NCI-H1105 (cell line): ENCODE data around the gene PCDHGA7.
"Not testable (repeated sequence)": the region's sequence is repeated elsewhere in the genome, so short reads cannot be mapped to it uniquely, and the experiment has no call there.

Experiments used
- DNase-seq: peaks from one replicate; lab custom pipeline; 2025; lab: John Stamatoyannopoulos, UW

PCDHGA7 gene

DNA sequence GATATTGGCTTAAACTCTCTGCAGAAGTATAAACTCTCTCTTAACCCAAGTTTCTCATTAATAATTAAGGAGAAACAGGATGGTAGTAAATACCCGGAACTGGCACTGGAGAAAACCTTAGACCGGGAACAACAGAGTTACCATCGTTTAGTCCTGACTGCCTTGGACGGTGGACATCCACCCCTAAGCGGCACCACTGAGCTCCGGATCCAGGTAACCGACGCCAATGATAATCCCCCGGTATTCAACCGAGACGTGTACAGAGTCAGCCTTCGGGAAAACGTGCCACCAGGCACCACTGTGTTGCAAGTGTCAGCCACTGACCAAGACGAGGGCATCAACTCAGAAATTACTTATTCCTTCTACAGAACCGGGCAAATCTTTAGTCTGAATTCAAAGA, 16.1 kb downstream of the PCDHGA7 start:
- no peak for DNase-seq

- DNase-seq = no peak
Measured at GRCh38 chr5:141399555-141400258, 17.2 kb downstream of the PCDHGA7 start.

DNA sequence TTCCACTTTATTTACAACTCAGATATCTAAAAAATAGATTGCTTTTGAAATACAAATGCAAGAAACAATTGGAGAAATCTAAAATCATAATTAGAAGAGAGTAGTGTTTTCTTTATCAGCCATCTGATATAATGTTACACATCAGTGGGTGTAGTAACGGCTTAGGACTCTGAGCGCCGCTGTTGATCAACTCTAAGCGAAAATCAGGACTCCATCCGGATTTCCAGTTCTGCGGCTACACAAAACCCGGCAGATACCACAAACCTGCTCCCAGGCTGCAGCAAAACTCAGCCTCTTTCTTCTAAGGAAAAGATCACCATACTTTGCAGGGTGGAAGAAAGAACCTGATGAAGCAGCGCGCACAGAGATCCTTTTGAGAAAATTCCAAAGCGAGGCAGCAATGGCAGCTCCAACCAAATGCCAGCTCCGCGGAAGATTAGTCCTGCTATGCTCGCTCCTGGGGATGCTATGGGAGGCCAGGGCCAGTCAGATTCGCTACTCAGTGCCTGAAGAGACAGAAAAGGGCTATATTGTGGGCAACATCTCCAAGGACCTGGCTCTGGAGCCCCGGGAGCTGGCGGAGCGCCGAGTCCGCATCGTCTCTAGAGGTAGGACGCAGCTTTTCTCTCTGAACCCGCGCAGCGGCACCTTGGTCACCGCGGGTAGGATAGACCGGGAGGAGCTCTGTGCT, 20.2 kb downstream of the PCDHGA7 start, which contains the start of gene PCDHGA9:
Gene PCDHGA9 (plus strand): TSS at position 226 of the 691 bp plus-strand sequence. CDS start 175 bp downstream, at position 401.
- DNase-seq = no peak

GRCh38 chr5:141403387-141403786, 20.8 kb downstream of the PCDHGA7 start:
- DNase-seq = no peak

GRCh38 chr5:141407790-141408505, 25.4 kb downstream of the PCDHGA7 start, which contains the start of gene PCDHGB6:
Gene PCDHGB6 (plus strand): TSS chr5:141408021. CDS start chr5:141408203, 182 bp downstream.
- not testable (repeated sequence) for DNase-seq

DNA sequence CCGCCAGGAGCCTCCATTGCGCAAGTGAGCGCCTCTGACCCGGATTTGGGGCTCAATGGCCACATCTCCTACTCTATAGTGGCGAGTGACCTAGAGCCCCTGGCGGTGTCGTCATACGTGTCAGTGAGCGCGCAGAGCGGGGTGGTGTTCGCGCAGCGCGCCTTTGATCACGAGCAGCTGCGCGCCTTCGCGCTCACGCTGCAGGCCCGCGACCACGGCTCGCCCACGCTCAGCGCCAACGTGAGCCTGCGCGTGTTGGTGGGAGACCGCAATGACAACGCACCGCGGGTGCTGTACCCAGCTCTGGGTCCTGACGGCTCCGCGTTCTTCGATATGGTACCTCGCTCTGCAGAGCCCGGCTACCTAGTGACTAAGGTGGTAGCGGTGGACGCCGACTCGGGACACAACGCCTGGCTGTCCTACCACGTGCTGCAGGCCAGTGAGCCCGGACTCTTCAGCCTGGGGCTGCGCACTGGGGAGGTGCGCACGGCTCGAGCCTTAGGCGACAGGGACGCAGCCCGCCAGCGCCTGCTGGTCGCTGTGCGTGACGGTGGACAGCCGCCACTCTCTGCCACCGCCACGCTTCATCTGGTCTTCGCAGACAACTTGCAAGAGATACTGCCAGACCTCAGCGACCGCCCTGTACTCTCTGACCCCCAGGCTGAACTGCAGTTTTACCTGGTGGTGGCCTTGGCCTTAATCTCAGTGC, 27.2 kb downstream of the PCDHGA7 start:
- no peak for DNase-seq

DNA sequence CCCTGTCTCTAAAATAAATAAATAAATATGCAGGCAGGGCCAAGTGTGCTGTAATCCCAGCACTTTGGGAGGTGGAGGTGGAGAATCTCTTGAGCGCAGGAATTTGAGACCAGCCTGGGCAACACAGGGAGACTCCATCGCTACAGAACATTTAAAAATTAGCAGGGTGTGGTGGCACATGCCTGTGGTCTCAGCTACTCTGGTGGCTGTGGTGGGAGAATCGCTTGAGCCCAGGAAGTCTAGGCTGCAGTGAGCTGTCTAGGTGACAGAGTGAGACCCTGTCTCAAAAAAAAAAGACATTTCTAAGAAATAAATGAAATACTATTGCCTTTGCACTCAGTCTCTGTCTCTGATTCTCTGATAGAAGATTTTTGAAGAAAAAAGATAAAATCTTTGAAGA, 29.0 kb downstream of the PCDHGA7 start:
- no peak for DNase-seq

DNA sequence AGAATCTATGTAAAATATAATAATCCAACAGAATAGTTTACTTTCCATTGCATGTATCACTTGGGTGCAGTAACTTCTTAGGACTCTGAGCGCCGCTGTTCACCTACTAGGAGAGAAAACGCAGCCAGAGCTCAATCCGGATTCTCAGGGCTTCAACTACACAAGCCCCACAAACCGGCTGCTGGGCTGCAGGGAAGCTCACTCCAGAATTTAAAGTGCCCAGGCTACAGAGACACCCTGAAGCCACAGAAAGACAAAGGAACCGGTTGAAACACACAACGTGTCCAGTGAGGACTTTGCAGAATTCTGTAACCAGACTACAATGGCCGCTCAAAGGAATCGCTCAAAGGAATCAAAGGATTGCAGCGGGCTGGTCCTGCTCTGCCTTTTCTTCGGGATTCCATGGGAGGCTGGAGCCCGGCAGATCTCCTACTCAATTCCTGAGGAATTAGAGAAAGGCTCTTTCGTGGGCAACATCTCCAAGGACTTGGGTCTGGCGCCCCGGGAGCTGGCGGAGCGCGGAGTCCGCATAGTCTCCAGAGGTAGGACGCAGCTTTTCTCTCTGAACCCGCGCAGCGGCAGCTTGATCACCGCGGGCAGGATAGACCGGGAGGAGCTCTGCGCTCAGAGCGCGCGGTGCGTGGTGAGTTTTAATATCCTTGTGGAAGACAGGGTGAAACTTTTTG, 30.5 kb downstream of the PCDHGA7 start, which contains the start of gene PCDHGA10:
Gene PCDHGA10 (plus strand): TSS at position 134 of the 686 bp plus-strand sequence. CDS start 189 bp downstream, at position 323.
- no peak for DNase-seq

DNA sequence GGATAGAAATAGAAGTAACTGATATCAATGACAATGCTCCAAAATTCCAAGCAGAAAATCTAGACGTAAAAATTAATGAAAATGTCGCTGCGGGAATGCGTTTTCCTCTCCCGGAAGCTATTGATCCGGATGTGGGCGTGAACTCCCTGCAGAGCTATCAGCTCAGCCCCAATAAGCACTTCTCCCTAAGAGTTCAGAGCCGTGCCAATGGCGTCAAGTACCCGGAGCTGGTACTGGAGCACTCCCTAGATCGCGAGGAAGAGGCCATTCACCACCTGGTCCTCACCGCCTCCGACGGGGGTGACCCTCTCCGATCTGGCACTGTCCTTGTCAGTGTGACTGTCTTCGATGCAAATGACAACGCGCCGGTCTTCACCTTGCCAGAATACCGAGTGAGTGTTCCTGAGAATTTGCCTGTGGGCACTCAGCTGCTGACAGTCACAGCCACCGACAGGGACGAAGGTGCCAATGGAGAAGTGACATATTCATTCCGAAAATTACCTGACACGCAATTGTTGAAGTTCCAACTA, 31.1 kb downstream of the PCDHGA7 start:
- no peak for DNase-seq

GRCh38 chr5:141414548-141415274, 32.2 kb downstream of the PCDHGA7 start:
- DNase-seq = not testable (repeated sequence)

GRCh38 chr5:141415275-141415618, 32.7 kb downstream of the PCDHGA7 start:
- DNase-seq = not testable (repeated sequence)

GRCh38 chr5:141417494-141418172, 35.1 kb downstream of the PCDHGA7 start, which contains the start of gene PCDHGB7:
Gene PCDHGB7 (plus strand): TSS chr5:141417677. CDS start chr5:141417860, 183 bp downstream.
- peak; percentile 64 for DNase-seq

GRCh38 chr5:141419074-141419880, 36.7 kb downstream of the PCDHGA7 start:
- DNase-seq = no peak

GRCh38 chr5:141420855-141421488, 38.4 kb downstream of the PCDHGA7 start, which contains the start of gene PCDHGA11:
Gene PCDHGA11 (plus strand): TSS chr5:141421051. CDS start chr5:141421228, 177 bp downstream.
- DNase-seq = no peak

- DNase-seq = no peak
Measured at GRCh38 chr5:141421489-141421855, 38.9 kb downstream of the PCDHGA7 start.

DNA sequence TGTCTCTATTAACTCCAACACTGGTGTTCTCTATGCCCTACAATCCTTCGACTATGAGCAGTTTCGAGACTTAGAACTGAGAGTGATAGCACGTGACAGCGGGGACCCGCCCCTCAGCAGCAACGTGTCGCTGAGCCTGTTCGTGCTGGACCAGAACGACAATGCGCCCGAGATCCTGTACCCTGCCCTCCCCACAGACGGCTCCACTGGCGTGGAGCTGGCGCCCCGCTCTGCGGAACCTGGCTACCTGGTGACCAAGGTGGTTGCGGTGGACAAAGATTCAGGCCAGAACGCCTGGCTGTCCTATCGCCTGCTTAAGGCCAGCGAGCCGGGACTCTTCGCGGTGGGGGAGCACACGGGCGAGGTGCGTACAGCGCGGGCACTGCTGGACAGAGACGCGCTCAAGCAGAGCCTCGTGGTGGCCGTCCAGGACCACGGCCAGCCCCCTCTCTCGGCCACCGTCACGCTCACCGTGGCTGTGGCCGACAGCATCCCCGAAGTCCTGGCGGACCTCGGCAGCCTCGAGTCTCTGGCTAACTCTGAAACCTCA, 40.3 kb downstream of the PCDHGA7 start:
- no peak for DNase-seq

- DNase-seq = no peak
Measured at GRCh38 chr5:141427783-141428426, 45.4 kb downstream of the PCDHGA7 start.
